Epidermal melanocyte (primary cell): ENCODE results near the gene VPS39.

Experiments
- DNase-seq: peaks from one replicate; pipeline ENCODE4 v3.0.0; 2011; ENCODE audit warnings: low spot score; ENCODE audit not compliant: insufficient read length

Gene VPS39

DNA sequence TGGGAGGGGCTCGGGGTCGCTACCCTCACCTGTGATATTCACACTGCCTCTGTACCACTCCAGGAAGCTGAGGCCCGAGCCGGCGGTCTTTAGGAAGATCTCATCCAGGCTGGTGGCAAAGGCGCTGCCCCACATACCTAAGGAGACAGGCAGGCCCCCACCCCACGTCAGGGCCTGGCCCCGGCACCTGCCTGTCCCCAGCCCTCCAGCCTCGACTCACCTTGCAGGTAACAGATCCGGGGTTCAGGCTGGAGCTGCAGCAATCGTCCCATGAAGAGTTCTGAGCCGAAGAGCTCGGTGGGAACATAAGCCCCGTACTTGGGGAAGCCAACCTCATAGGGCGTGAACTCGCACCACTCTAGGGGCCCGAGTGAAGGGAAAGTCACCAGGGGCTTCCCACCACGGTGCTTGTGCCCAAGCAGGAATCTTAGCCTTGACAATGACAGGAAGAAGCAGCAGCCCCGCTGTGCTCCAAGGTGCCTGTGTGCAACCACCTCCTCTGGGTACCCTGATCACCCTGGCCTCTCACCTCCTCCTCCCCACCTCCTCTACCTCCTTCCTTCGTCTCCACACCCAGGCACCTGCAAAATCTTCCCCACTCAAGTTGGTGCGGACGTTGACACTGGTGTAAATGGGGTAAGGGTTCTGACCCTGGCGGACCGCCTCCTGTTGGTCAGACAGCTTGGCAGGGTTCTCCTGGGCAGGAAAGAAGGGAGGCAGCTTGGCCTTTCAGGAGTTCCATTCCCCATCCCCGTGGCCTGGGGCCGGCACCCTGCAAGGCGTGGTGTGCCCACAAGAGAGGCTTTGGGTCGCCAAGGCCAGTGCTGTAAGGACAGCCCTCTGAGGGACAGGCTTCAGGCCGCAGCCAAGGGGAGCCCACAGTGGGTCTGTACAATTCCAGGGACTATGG, 62.3 kb downstream of the VPS39 start:
- DNase-seq = no peak

DNA sequence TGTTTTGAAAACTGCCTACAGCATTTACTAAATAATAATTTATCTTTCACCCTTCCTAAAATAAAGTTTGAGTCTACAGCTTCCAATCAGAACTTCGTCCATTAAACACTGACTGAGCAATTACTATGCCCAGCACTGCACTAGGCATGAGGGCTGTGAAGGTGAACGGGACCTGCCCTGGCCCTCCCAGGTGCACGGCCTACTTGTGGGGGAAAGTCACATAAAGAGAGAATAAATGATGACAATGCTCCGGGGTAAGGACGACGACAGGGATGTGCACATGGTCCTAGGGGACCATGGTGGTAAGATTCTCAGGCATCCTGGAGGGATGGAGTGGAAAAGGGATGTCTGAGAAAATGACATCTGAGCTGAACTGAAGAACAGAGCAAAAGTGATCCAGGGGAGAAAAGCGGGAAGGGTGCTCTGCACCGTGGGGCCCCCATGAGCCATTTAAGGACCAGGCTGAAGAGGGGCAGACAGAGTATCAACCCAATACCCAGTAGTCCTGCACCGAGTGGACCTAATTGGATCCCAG, 63.2 kb downstream of the VPS39 start:
- DNase-seq = no peak

DNA sequence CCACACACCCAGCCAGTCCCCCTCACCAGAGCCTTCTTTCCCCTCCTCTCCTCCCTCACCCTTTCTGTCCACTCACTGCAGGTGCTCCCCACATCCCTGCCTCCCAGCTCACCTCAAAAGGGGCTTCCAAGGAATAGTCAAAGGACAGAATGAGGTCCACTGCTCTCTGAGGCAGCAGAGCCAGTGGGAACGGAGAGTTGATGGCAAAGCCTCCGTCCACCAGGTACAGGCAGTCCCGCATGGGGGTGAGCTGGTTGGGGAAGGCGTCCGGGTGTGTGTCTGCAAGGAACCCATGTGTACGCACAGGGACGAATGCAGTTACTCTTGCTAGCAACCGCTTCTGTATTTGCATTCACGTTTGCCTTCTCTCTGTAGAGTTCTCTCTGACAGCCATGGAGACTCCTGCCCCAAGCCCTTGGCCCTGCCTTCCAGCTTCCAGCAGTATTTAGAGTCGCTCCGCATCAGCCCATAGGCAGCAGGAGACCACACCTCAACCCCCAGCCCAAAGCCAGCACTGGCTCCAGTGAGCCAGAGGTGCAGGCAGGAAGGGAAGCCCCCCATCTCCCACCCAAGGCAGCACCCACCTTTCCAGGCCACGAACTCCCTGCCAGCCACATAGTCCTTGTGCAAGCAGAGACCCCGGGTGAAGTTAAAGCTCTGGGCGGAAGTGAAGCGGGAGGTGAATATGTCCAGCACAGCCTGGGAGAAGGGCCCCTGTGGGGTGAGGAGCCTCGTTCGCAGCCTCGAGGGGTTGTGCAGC, 64.1 kb downstream of the VPS39 start:
- DNase-seq = no peak

DNA sequence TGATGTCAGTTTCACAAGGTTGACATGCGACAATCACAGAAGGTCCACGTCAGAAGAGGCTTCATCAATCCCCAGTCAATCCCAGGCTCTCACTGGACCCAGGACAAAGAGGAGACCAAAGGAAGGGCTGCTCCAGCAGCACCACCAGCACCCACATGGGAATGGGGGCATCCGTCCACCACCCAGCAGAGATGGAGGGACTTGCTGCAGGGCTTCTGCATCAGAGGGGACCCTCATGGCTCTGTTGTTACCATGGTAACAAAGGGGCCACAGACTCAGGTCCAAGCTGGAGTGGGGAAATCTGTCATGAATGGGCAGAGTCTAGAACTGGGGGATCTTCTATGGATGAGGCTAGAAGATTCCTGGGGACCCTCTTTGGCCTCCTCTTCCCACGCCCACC, 64.7 kb downstream of the VPS39 start:
- no peak for DNase-seq

DNA sequence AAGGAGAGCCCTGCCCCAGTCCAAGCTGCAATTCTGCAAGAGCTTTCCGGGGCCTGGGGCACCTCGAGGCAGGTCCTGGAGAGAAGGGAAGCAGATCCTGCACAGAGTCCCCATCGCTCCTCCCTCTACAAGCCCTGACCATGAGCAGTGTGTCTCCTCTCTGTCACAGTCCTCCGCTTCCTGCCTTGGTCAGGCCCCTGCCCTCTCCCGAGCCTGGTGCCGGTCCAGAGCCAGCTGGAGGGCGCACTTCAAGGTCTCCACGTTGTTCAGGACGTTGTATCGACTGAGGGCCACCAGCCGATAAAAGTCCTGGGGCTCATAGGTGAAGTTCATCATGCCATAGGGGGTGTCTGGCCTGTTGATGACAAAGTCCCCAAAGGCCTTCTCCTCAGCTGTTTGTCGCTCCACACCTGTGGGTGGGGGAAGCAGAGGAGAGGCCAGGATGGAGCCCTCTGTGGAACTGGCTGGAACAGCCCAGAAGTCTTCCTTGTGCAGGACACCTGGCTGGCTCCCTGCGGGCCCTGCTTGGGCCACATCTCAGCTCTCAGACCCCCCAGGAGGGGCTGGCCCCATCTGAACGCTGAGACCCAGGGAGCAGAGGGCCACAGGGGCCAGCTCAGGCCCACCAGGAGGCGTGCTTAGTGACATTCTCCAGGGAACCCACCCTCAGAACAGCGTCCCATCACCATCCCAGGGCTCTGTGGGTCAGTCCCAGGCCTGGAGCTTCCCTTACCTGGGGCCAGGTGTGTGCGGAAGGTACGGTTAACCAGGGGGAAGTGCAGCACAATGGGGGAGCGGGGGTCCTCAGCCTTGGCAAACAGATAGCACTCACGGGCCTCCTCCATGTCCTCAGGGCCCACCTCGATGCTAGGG, 66.1 kb downstream of the VPS39 start:
- no peak for DNase-seq

DNA sequence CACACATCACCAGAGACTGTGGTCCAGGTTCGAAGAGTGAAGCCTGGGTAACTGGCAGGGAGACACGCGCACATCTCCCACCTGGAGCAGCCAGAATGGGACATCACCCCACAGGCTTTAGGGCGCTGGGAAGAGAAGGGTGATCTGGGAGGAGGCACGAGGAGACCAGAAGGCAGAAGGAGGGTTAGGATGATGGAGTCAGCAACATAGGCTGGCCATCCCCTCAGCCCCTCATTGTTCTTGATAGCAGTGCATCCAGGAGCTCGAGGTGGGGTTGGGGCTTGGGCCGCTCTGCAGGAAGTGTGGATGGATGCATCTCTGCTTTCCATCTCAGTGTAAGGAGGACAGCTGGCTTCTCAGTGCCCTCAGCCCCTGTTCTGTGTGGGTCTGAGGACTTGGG, 66.9 kb downstream of the VPS39 start:
- no peak for DNase-seq

DNA sequence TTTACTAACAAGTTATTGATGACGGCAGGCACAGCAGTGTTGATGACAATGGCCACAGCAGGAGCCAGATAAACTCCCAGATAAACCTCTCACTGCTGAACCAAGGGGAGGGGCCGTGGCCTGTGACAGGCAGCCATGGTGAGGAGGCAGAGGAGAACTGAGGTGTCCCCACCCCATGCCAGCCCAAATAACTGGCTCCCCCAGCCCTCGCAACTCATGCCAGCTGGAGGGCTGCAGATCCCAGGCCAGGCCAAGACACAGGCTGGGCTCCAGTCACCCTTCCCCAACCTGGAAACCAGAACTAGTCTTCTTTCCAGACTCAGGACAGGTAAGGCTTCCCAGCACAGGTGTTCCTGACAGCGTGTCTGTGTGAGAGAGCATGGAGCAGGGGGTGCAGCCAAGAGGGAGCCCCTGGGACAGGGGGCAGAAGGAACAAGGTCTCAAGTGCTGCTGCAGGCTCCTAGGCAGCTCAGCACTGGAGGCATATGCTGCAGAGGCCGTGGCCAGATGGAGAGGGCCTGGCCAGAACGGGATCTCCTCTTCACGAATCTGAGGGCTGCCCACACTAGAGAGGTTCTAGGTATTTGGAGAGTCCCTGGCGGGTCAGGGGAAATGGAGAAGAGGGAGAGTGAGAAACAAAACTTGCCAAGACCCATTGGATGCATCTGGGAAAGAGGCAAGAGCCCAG, 67.6 kb downstream of the VPS39 start:
- no peak for DNase-seq

DNA sequence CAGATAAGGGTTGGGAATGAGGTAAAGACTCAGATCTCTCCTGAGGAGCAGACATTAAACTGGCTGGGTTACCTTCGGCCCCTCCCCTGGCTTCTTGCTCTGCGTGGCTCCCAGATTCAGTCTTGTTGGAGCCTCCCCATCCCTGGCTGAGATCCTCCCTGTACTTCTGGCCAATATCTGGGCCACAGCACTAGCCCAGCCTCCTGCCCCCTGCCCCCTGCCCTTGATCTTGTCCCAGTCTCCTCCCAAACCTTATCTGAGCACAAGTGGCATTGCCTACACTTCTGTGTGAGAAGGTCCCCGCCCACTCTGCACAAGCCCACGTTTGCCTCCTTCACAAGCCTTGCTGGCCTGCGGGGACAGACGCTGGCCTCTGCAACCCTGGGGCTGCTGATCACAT, 68.5 kb downstream of the VPS39 start:
- DNase-seq = no peak

DNA sequence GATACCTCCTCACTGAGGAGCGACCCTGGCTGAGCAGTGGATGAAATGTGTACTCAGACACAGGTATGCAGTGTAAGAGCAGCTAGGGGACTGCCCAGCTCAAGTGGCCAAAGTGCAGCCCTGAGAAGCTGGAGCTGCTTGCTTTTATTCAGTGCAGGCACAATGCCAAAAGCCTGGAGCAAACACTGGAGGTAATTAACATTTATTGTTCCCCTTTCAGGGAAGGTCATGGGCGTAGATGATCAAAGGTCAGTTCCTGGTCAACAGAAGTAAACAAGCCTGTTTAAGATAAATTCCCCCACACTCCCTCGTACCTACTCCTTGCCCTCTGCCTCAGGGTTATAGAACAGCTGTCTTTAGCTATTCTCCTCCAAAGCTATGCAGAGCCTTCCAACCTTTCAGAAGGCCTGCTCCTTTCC, 69.1 kb downstream of the VPS39 start:
- no peak for DNase-seq

DNA sequence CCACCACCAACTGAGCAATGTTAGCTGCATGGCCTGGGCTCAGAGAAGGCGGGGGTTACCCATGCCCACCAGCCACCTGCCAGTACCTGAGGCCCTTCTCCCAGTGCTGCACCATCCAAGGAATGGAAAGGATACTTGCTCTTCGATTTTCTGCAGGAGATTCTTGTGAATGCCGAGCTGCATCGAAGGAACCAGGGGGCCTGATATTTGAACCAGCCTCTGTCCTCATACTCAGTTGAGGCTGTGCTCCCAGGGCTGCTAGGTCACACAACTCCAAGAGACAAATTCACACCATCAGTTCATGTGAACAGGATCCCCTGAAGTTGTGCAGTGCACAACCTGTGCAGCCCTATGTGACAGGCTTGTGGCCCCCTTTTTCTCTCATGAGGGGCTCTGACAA, 69.7 kb downstream of the VPS39 start:
- DNase-seq = no peak

DNA sequence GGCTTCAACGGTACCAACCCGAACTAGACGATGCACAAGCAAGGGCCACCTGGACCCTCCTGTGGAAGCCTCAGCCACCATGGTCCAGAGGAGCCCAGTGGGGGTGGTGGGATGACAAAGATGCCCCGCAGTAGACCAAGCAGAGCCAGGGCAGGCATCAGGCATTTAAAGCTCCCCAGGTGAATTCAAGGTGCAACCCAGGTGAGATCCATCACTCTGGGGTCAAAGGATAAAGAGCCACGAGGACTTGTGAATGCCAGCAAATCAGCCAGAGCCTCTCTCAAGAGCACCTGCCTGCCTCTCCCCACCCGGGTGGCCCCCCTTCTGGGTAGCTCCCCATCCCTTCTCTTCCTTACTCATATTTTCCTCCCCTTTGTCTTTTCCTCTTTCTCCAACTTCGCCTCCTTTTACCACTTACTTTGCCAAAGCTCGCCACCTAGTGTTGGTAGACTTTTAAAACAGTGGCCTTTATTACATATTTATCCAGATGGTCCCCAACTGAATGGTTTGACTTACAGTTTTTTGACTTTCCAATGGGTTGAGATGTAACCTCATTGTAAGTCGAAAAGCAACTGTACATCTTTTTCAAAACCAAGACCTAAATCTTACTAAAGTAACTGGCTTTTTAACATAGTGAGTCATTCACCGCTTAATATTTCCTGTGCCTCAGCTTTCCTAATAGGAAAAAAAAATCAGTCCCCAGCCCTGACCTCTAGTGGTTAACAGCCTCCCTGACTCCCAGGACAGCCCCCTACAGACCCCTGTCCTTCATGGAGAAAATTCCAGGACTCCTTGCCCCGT, 70.4 kb downstream of the VPS39 start:
- DNase-seq = peak; percentile 57

DNA sequence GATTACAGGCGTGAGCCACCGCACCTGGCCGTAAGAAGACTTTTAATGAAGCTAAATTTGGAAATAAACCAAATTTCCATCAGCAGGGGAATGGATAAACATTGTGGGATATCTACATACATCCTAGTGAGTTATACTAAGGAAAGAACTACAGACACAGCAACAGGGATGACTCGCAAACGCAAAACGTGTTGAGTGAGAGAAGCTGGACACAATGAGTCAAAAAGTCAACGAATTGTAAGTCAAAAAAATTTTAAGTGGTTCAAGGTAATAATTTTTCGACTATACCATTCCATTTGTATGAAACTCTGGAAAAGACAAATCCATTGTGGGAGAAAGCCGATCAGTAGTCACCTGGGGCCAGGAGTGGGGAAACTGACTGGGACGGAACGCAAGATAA, 71.6 kb downstream of the VPS39 start:
- no peak for DNase-seq

DNA sequence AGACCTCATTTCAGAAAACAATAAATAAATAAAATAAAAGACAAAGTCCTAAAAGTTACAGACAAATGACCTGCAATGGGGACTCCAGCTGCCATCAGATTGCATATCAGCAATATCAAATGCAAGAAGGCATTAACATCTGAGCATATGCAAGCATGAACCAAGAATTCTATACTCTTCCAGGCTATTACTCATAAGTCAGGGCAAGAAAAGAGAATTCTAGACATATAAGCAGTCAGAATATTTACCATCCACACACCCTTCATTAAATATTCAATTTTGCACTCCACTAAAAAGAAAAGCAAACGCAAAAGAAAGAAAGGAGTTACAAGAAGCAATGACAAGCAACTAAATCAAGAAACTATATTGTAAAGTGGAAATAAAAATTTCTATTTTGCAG, 72.8 kb downstream of the VPS39 start:
- DNase-seq = no peak

DNA sequence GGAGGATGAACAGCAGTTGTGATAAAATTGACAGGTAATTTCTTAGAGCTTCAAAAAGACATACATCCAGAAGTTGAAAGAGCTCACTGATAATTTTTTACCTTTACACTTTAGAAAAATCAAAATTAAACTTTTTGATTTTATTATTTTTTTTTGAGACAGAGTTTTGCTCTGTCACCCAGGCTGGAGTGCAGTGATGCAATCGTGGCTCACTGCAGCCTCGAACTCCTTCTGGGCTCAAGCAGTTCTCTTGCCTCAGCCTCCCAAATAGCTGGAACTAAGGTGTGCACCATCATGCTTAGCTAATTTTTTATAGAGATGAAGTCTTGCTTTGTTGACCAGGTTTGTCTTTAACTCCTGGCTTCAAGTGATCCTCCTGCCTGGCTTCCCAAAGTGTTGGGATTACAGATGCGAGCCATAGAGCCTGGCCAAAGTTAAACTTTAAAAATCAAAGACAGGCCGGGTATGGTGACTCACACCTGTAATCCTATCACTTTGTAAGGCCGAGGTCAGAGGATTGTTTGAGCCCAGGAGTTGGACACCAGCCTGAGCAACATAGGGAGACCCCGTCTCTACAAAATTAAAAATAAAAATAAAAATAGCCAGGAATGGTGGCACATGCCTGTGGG, 73.4 kb downstream of the VPS39 start:
- no peak for DNase-seq

DNA sequence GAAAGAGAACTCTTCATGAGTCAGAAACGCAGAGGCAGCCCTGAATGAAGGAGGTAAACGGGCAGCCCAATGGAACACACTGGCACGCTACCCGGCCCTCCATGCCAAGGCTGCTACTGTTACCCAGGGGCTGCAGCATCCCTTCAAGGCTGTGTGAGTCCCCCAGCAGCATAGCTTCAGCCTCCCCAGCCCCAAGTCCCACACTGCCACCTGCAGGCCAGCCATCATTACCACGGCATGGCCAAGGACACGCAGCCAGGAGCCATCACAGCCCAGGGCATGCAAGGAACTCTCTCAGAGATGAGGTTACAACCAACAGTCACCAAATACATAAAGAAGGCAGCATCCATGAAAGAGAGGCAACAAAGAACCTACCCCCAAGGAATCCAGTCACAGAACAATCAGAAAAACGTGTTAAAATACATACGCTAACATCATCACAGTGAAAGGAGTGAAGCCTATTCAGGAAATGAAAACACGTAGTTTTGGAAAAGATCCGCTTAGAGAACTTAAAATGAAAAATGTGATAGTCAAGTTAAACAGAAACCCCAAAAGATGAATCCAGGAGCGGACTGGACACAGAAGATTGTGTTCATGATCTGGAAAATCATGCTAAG, 74.1 kb downstream of the VPS39 start:
- DNase-seq = no peak

DNA sequence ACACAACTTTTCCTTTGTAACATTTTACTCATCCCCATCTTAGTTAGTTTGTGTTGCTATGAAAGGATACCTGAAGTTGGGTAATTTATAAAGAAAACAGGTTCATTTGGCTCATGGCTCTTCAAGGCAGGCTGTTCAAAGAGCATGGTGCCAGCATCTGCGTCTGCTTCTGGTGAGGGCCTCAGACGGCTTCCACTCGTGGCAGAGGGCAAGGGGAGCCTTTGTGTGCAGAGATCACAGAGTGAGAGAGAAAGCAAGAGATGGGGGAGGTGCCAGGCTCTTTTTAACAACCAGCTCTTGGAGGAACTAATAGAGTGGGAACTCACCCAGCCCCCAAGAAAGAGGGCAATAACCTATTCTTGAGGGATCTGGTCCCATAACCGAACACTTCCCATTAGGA, 74.7 kb downstream of the VPS39 start:
- DNase-seq = no peak

DNA sequence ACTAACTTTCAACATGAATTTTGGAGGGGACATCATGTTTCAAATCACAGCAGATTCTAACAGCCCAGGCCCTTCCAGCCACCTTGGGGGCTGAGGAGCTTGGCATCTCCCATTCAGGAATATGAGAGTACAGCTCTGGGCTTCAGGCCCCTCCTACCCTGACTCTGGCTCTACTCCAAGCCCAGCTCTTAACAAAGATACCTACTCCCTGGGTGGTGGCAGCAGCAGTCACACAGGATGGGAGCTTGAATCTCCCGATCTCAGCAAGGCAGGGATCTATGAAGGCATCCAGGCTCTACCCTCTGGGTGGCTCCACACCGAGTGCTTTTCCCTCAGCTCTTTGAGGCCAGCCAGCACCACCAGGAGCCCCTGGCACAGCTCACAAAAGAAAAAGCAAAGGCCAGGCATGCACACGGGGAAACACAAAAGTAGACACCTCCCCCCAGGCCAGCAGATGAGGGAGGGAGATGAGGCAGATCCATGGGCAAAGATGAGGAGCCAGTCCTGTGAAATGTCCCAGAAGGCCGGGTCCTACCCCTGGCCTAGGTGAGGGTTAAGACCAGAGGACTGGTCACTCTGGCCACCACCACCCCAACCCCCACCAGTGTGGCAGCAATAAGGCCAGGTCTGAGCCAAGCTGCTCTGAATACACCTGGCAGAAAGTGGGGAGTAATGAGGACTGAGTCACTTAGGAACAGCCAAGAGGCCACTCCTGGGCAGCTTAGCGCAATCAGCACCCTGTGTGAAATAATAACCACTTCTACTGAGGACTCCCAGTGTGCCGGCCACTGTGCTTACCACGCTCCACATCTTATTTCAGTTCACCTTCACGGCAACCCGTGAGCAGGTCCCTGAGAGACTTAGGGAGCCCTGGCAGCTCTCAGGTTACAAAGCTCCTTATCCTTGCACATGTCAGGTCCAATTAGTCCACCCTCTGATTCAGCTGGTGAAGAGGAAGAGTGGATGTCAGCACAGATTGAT, 76.0 kb downstream of the VPS39 start:
- no peak for DNase-seq

DNA sequence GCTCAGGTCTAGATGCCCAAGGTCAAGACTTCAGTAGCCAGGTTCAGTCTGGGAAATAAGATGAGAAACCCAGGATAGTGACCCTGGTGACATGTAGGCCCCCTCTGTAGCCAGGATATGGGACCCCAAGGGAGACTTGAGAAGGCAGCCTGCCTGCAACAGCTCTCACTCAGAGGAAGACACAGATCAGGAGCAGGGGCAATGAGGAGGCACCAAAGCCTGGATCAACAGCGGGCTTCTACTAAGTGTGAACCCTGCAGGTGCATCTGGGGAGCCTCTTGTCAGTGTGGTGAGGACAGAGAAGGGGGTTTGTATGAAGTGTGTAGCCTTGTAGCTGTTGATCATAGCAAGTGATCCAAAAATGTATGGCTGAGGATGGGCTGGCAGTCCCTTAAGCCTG, 77.1 kb downstream of the VPS39 start:
- DNase-seq = no peak
